ENCODE results near the gene FOLR2.

FOLR2 gene

DNA sequence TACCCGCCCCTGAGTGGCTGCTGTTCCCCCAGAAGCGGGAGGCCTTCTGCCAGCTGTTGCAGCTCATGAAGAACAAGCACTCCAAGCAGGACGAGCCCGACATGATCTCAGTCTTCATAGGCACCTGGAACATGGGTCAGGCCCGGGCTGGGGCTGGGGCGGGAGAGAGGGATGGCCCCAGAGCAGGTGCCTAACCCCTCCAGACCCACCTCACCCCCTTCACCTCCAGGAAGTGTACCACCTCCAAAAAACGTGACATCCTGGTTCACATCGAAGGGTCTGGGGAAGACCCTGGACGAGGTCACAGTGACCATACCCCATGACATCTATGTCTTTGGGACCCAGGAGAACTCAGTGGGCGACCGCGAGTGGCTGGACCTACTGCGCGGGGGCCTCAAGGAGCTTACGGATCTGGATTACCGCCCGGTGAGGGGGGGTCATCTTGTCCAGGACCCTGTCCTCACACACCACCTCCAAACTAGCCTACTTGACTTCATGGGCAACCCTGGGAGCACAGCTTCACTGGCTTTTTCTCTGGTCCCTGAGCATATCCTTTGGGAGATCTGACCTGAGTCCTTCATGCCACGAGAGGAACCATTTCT lies 14.3 kb downstream of the FOLR2 start:
- TF ChIP-seq, protein P1, sequence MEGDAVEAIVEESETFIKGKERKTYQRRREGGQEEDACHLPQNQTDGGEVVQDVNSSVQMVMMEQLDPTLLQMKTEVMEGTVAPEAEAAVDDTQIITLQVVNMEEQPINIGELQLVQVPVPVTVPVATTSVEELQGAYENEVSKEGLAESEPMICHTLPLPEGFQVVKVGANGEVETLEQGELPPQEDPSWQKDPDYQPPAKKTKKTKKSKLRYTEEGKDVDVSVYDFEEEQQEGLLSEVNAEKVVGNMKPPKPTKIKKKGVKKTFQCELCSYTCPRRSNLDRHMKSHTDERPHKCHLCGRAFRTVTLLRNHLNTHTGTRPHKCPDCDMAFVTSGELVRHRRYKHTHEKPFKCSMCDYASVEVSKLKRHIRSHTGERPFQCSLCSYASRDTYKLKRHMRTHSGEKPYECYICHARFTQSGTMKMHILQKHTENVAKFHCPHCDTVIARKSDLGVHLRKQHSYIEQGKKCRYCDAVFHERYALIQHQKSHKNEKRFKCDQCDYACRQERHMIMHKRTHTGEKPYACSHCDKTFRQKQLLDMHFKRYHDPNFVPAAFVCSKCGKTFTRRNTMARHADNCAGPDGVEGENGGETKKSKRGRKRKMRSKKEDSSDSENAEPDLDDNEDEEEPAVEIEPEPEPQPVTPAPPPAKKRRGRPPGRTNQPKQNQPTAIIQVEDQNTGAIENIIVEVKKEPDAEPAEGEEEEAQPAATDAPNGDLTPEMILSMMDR (conservative IDR thresholded peaks at IDR 0.05) = no peak

DNA sequence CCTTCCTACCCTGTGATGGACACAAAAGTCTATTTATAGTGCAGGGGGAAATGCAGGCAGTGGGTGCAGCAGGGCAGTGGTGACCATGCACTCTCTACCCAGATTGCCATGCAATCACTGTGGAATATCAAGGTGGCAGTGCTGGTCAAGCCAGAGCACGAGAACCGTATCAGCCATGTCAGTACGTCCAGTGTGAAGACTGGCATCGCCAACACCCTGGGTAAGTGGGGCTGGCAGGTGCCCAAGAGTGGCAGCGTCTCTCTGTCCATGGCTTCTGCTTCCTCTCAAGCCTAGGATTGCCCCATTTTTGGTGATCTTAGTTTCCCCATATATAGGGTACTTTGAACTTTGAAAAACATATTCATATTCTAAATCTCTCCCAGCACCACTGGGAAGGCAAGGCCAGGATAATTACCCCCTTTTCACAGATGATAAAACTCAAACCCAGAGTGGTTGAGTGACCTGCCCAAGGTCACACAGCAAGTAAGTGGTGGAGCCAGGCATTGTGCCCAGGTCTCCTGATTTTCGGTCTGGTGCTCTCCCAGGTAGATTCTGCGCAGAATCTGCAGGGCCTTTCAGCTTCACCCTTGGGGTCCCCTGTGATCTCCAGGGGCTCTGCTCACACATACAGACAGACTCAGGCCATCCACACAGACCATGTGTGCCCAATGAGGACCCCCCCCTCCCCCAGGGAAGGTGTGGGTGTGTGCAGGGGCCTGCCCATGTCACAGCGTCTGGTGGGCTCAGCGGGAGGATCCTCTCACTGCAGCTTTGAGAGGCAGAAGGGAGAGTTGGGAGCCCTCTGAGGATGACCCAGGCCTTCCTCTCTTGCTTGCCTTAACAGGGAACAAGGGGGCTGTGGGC lies 15.0 kb downstream of the FOLR2 start:
- H3K27ac ChIP-seq = no peak overlapping the region
- TF ChIP-seq, protein P1 (conservative IDR thresholded peaks at IDR 0.05) = no peak

More for the DNA sequence above, 14.3 kb downstream of the FOLR2 start:
- no peak overlapping the region for H3K27ac ChIP-seq

DNA sequence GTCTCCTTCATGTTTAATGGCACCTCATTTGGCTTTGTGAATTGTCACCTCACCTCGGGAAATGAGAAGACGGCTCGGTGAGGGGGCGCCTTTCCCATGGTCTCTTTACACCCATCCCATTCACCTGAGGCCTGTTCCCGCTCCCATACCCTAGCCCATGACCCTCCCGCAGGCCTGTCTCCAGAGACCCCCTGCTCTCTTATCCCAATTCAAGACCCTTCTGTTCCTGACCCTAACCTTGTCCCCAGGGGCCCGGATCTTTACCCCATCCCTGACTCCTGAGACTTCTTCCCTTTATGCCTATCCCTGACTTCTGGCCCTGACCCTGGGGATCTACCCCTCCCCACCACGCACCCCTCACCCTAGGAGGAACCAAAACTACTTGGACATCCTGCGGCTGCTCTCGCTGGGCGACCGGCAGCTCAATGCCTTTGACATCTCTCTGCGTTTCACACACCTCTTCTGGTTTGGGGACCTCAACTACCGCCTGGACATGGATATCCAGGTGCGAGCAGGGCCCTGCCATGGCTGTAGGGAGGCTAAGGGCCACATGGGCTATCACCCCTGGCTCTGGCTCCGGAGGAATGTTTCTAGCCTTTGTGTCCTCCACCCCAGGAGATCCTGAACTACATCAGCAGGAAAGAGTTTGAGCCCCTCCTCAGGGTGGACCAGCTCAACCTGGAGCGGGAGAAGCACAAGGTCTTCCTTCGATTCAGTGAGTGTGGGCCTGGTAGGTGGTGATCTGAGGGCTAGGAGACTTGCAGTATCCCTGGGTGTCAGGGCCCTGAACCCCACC lies 15.9 kb downstream of the FOLR2 start:
- H3K27ac ChIP-seq = no peak overlapping the region
- TF ChIP-seq, protein P1 (conservative IDR thresholded peaks at IDR 0.05) = no peak

DNA sequence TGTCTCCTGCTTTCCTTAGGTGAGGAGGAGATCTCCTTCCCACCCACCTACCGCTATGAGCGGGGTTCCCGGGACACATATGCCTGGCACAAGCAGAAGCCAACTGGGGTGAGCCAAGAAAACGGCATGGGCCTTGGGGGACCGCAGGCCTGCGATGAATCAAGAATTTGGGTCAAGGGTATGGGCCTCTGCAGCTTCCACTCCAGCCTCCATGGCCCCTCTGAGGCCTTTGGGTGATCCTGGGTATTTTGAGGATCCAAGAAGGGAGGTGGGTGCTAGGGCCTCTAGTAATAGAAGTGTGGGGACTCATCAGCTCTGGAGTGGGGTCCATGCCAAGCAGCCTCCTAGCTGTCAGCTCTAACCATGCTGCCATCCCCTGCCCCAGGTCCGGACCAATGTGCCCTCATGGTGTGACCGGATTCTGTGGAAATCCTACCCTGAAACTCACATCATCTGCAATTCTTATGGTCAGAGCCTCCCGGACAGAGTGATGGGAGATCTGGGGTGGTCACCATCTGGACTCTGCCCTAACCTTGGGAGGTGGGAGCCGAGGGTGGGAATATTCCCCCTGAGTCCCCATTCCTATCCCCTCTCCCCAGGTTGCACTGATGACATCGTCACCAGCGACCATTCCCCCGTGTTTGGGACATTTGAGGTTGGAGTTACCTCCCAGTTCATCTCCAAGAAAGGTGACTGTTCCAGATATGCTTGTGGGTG lies 16.6 kb downstream of the FOLR2 start:
- no peak overlapping the region for H3K27ac ChIP-seq
- TF ChIP-seq, protein P1 (conservative IDR thresholded peaks at IDR 0.05) = no peak

DNA sequence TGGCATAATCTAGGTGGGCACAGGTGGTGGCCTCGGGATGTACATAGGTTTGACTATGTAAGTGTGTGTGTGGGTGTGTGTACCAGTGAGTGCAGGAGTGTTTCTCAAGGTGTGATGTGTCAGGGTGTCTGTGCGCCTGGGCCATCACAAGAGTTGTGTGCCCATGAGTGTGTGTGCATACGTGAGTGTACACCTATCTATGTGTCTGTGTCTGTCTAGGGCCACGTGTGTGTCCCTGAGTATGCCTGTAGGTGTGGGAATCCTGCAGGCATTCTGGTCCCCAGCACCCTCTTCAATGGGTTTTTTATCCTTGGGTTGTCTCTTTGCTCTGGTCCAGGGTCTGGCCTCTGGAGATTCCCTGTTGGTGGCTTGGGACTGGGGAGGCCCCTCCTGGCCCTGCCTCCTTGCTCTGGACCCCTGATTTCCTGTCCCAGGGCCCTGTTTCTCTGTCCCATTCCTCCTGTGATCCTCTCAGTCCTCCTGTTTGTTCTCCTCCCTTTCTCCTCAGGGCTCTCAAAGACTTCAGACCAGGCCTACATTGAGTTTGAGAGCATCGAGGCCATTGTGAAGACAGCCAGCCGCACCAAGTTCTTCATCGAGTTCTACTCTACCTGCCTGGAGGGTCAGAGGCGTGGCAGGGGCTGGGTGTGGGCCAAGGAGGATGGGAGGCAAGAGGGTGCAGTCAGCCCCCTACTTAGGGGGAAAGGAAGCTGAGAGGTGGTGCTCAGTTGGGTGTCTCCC lies 17.3 kb downstream of the FOLR2 start:
- H3K27ac ChIP-seq = no peak overlapping the region

DNA sequence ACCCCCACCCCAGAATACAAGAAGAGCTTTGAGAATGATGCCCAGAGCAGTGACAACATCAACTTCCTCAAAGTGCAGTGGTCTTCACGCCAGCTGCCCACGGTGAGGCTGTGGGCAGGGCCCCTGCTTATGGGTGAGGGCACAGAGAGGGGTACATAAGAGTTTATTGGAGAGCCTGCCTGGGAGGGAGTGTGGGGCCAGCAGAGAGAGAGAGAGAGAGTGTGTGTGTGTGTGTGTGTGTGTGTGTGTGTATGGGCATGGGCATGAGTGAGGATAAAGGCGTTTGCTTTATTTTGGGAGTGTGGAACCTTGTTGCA lies 17.9 kb downstream of the FOLR2 start:
- TF ChIP-seq, protein P1 (conservative IDR thresholded peaks at IDR 0.05) = no peak
- H3K27ac ChIP-seq = no peak overlapping the region

More for the DNA sequence above, 17.3 kb downstream of the FOLR2 start:
- TF ChIP-seq, protein P1 (conservative IDR thresholded peaks at IDR 0.05) = no peak
